ENCODE measurements around the gene MSLN.

Gene MSLN

DNA sequence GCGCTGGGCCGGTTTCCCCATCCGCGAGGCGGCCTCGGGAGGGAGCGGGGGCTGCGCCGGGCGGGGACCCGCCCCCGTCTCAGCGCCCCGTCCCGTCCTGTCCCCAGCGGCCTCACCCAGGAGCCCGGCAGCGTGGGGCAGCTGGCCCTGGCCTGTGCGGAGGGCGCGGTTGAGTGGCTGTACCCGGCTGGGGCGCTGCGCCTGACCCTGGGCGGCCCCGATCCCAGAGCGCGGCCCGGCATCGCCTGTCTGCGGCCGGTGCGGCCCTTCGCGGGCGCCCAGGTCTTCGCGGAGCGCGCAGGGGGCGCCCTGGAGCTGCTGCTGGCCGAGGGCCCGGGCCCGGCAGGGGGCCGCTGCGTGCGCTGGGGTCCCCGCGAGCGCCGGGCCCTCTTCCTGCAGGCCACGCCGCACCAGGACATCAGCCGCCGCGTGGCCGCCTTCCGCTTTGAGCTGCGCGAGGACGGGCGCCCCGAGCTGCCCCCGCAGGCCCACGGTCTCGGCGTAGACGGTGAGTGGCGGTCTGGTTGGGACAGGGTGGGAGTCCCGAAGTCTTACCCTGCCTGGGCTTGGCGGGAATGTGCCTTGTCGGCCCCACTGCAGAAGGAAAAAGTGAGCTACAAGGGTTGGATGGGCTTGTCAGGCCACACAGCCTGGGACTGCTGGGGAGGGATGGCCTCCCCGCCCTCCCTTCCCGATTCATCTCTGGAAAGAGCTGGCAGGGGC, 44.9 kb upstream of the MSLN start:
- peak overlapping the region; percentile 34 for H3K4me3 ChIP-seq (ENCODE audit: low read depth, low read length)
- TF ChIP-seq, protein P1, sequence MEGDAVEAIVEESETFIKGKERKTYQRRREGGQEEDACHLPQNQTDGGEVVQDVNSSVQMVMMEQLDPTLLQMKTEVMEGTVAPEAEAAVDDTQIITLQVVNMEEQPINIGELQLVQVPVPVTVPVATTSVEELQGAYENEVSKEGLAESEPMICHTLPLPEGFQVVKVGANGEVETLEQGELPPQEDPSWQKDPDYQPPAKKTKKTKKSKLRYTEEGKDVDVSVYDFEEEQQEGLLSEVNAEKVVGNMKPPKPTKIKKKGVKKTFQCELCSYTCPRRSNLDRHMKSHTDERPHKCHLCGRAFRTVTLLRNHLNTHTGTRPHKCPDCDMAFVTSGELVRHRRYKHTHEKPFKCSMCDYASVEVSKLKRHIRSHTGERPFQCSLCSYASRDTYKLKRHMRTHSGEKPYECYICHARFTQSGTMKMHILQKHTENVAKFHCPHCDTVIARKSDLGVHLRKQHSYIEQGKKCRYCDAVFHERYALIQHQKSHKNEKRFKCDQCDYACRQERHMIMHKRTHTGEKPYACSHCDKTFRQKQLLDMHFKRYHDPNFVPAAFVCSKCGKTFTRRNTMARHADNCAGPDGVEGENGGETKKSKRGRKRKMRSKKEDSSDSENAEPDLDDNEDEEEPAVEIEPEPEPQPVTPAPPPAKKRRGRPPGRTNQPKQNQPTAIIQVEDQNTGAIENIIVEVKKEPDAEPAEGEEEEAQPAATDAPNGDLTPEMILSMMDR (IDR thresholded peaks at IDR 0.05; ENCODE audit: insufficient read depth, low read depth, low read length, missing control alignments), result peak; percentile 9
- DNase-seq (ENCODE audit: low read depth), result no peak

GRCh38 chr16:716200-716568, 44.4 kb upstream of the MSLN start:
- TF ChIP-seq, protein P1 (IDR thresholded peaks at IDR 0.05; ENCODE audit: insufficient read depth, low read depth, low read length, missing control alignments), result no peak
- H3K4me3 ChIP-seq (ENCODE audit: low read depth, low read length), result no peak overlapping the region
- DNase-seq (ENCODE audit: low read depth), result no peak

DNA sequence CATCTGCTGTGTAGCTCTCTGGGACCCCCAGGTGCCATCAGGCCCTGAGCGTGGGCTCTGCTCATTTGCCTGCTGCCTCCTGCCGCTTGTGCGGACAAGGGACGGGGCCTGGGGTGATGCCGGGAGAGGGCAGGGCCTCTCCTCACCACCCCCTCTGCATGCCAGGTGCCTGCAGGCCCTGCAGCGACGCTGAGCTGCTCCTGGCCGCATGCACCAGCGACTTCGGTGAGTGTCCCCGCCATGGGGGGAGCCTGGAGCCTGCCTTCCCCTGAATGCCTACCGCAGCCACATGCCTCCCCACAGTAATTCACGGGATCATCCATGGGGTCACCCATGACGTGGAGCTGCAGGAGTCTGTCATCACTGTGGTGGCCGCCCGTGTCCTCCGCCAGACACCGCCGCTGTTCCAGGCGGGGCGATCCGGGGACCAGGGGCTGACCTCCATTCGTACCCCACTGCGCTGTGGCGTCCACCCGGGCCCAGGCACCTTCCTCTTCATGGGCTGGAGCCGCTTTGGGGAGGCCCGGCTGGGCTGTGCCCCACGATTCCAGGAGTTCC, 43.7 kb upstream of the MSLN start:
- no peak overlapping the region for H3K4me3 ChIP-seq (ENCODE audit: low read depth, low read length)
- DNase-seq (ENCODE audit: low read depth), result no peak

GRCh38 chr16:717450-718245, 42.9 kb upstream of the MSLN start:
- no peak overlapping the region for H3K4me3 ChIP-seq (ENCODE audit: low read depth, low read length)
- no peak for DNase-seq (ENCODE audit: low read depth)
- TF ChIP-seq, protein P1 (IDR thresholded peaks at IDR 0.05; ENCODE audit: insufficient read depth, low read depth, low read length, missing control alignments), result no peak

More for the DNA sequence above, 43.7 kb upstream of the MSLN start:
- TF ChIP-seq, protein P1 (IDR thresholded peaks at IDR 0.05; ENCODE audit: insufficient read depth, low read depth, low read length, missing control alignments), result no peak

DNA sequence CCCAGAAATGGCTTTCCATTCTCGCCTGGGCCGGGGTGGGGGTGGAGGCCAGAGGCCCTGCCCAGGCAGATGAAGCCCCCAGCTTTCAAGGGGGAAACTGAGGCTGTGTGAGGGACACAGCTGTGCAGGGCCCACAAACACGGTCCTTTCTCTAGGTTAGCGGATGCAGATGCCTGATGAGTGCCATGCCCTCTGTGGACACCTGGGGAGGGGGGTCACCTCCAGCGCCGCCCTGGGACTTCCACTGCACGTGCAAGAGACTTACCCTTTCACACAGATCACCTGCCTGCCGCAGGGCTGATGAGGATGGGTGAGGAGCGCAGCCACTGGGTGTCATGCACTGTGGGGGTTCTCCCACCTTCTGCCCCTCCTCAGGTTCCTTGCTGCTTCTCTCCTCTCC, 42.1 kb upstream of the MSLN start:
- TF ChIP-seq, protein P1 (IDR thresholded peaks at IDR 0.05; ENCODE audit: insufficient read depth, low read depth, low read length, missing control alignments), result no peak
- no peak for DNase-seq (ENCODE audit: low read depth)

GRCh38 chr16:718922-719321, 41.6 kb upstream of the MSLN start:
- DNase-seq (ENCODE audit: low read depth), result no peak
- TF ChIP-seq, protein P1 (IDR thresholded peaks at IDR 0.05; ENCODE audit: insufficient read depth, low read depth, low read length, missing control alignments), result no peak
- H3K4me3 ChIP-seq (ENCODE audit: low read depth, low read length), result no peak overlapping the region

More for the DNA sequence above, 42.1 kb upstream of the MSLN start:
- H3K4me3 ChIP-seq (ENCODE audit: low read depth, low read length), result no peak overlapping the region

Measured in GM12865 (cell line).